Stimulated activated CD8-positive, alpha-beta memory T cell treated with anti-CD3 and anti-CD28 coated beads, Interleukin-7, amount 100 ng/mL, for 1 hour (primary cell): ENCODE data around the gene CCL4.
"Not testable (repeated sequence)": the region's sequence is repeated elsewhere in the genome, so short reads cannot be mapped to it uniquely, and the experiment has no call there.

Experiments
- DNase-seq, 2 donors: peaks; one replicate each; pipeline ENCODE4 v3.0.0-alpha.2; 2020; ENCODE audit warnings: low read depth in 2 of 2

The CCL4 gene

GRCh38 chr17:36103401-36103975, at the start of gene CCL4:
Gene CCL4, plus strand, starts transcription at chr17:36103827. Its CDS starts 79 bp downstream, at chr17:36103906.
- peak in 1 of 2 donors; percentile 41 for DNase-seq

DNA sequence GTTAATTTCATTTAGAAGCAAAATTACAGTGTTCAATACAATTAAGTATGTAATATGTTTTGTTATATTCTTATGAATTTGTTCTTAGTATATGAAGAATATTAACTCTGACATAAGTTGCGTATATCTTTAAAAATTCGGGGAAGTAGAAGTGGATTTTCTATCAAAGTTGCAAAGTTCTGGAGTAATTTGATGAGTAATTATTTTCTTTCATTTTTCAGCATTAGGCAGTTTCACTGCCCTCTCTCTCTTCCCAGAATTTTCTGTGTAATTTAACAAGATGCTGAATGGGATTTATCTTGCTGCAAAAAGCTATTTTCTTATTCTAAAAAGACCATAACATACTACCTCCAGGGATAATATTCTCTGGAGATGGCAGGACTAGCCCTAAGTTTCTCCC, 48.5 kb upstream of the CCL4 start:
- DNase-seq = no peak

- DNase-seq = no peak
Observed at GRCh38 chr17:36055921-36056520, 47.6 kb upstream of the CCL4 start.

DNA sequence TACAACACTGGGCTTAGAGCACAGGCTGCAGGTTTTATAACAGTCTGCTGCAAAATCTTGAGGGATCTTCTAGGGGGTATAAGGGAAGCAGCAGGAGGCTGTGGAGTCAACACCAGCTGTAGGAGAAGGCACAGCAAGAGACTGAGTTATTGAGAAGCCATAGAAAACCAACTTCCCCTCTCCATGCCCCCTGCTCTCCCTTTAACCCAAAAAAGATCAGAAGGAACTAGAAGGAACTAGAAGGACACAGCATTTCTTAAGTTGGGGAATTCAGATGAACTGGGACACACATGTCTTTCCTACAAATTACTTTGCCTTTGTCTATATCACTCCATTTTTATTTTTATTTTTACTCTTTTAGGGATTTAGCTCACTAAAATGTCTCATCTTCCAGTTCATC, 45.7 kb upstream of the CCL4 start:
- DNase-seq = no peak

DNA sequence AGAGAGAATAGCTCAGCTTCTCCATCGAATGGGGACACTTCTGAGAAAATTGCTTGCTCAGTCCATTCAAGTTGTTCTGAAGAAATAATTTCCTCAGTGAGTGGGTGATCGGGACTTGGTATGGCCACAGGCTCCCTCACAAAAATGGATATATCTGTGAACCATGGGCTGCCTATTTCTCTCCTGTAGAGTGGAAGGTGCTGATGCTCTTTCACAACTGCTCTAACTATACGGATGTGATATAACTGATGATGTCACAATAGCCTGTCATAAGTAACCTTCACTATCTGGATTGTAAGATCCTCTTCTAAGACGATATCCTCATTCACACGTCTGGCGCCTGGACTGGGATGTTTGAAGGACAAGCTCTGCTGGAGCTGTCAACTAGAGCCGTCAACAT, 44.2 kb upstream of the CCL4 start:
- DNase-seq = no peak

- no peak for DNase-seq
Observed at GRCh38 chr17:36060816-36061215, 42.8 kb upstream of the CCL4 start.

DNA sequence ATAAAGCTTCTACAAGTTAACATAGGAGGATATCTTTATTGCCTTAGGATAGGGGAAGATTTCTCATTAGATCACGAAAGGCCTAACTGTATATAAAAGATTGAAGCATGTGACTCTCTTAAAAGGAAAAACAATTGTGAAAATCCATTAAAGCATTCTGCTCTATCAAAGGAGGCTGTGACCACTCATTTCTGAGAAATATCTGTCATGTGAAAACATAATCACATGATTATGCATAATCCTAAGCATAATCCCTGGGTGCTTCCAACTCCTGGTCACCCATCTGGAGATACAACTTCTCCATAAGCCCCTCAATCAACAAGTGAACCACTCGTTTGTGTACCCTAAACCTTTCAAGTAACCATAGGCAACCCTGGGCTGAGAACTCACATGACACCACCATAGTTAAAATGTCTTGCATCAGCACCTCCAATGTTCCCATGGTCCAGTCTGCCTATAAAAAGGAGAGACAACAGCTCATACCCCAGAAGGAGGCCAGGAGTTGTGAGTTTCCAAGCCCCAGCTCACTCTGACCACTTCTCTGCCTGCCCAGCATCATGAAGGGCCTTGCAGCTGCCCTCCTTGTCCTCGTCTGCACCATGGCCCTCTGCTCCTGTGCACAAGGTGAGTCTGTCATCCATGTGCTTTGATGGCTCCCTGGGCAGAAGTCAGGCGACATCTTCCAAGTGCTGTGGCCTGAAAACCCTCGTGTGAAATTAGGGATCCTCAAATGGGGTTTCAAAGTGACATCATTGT, 39.7 kb upstream of the CCL4 start, which contains the start of gene CCL18:
CCL18 (plus strand) TSS at position 487 of the 756 bp plus-strand sequence; CDS start at position 558, 71 bp downstream.
- DNase-seq = no peak

DNA sequence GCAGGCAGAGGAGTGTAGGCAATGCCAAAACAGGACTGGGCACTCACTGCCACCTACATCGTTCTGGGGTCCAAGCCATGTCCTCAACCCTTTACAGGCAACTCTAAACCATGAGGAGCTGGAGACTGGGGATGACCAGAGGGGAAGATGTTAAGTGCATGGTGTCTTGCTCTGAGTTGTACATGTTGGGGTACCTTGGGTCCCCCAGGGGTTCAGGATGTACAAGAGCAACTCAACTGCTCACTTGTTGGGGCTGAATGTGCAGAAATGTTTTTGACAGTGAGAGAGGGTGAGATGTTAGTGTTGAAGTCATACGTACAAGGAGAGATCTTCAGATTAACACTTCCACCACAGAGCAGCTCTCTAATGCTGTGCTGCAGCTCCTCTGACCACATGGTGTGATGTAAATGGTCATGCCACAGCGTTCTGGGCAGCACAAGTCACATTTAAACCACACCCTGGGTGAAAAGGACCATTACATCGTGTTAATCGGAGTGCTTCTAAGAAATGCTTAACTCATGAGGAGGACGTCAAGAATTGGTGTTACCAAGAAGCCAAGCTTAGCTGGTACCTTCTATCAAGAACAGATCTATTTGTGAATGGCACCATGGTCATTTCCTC, 37.2 kb upstream of the CCL4 start:
- DNase-seq = no peak

DNA sequence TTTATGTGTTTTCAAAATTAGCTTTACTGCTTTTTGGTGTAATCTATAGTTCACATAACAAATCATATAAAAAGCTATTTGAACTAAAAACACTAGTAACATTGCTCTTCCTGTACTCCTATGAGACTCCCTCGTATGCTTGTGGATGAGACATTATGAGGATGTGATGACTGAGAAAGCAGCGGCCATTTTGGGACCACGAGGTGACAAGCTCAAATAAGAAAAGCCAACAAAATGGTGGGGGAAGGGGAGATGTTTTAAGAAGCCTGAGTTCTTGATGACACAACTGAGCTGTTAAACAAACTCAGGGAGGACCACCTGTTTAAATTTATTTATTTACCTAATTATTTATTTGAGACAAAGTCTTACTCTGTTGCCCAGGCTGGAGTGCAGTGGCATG, 35.1 kb upstream of the CCL4 start:
- no peak for DNase-seq

DNA sequence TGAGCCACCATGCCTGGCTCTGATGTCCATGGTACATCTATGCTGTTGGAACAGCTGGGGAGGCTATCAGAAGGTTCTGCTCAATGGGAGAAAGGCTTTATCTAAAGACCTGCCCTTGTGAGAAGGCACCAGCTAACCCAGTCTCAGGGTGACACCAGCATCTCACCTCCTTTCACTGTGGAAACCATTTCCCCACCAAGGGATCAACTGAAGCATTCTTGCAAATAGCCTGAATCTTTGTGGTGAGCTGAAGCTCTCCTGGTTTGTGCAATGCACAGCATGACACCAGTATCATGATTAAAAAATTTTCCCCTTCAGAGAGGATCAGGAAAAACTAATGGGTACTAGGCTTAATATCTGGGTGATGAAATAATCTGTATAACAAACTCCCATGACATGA, 34.5 kb upstream of the CCL4 start:
- DNase-seq = no peak

GRCh38 chr17:36070427-36070826, 33.2 kb upstream of the CCL4 start:
- no peak for DNase-seq

DNA sequence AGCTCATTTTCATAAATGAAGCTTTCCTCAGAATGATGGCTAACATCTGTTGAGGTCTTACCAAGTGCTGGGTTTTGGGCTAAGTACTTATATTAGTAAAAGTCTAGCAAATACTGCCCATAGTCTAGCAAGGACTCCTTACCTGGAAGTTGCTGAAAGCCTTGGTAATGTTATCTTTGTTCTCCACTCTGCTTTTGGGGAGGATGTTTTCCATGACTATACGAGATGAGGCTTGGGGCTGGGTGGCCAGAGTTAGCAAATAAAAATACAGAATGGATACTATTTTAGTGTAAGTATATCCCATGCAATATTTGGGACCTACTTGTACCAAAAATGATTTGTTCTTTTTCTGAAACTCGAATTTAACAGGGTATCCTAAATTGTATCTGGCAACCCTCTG, 31.9 kb upstream of the CCL4 start:
- DNase-seq = no peak

DNA sequence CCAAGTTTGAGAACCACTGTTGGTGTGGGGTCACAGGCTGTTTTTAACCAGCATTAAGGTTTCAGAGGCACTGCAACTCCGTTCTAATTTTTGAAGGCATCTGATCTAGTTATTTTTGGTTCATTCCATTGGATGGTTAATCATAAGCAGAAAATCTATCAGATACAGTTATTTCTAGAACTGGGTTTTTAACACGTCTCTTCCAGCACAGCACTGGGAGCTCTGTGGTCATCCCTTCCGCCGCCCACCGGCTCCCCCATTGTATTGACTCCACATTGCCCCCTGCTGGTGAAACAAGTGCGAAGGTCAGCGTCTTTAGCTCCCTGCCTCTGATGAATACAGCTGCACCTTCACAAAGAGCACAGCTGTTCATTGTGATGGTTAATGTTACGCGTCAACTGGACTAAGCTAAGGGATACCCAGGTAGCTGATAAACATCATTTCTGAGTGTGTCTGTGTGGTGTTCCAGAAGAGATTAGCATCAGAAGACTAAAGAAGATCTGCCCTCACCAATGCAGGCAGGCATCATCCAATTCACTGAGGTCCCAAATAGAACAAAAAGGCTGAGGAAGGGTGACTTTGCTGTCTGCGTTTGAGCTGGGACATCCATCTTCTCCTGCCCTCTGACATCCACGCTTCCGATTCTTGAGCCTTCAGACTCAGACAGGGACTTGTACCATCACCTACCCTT, 31.1 kb upstream of the CCL4 start:
- peak in 1 of 2 donors; percentile 37 for DNase-seq

GRCh38 chr17:36074365-36074764, 29.3 kb upstream of the CCL4 start:
- DNase-seq = no peak

DNA sequence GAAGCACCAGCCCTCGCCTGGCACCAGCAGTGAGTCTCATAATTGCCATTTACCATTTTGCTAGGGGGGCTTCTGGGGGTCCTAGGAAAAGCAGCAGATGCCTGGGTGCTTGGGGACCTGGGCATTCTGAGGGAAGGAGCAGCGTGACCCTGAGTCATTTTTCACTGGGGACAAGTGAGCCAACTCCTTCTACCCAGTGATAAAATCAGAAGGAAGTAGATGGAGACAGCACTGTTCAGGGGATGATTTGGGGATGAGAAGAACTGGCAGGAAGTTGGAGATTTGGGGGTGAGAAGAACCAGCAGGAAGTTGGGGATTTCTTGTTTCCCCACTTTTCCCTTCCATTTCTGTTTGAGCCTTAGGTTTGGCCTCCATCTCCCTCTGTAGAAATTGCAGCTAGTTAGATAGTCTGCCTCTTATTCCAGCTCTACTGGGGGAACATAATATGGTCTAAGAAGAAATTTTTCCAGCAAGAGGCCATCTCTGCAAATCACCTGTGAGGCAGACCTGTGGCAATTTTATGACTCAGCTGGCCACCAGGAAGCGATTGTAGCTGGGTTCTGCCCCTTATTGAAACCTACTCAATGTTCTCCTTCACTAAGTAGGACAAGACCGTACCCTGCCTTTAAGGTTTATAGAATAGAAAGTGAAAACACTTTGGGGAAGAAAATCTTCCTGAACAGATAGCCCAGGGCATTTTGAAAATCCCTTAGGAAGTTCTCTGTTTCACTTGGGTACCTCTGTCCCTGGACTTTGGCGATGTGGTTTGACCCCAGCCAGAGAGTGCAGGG, 21.8 kb upstream of the CCL4 start:
- not testable (repeated sequence) for DNase-seq

DNA sequence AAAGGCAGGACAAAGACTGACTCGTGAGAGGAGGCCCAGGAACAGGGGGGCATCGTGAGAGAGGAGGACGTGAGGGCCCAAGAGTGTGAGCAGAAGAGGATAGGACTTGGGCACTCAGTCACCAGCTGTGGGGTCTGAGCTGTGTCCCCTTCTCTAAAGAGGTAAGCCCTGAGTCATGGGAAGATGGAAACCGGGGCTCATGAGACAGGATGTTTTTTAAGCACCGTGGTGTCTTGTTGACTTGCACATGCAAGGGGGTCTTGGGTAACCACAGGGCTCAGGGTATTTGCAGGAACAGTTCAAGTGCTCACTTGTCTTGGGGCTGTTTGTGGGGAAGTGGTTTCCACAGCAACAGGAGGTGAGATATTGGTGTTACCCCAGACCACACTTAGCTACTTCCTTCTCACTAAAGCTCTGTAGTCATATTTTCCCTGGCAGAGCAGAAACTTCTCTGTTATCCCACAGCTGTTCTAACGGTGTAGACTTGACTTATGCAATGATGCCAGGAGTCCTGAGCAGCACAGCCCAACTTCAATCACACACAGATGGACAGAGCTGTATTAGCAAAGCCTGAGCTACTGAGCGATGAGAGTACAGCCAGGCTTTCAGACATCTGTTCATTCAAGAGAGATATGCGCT, 21.0 kb upstream of the CCL4 start:
- DNase-seq = peak; percentile 40 to 47

- DNase-seq = not testable (repeated sequence)
Observed at GRCh38 chr17:36083691-36084090, 19.9 kb upstream of the CCL4 start.

DNA sequence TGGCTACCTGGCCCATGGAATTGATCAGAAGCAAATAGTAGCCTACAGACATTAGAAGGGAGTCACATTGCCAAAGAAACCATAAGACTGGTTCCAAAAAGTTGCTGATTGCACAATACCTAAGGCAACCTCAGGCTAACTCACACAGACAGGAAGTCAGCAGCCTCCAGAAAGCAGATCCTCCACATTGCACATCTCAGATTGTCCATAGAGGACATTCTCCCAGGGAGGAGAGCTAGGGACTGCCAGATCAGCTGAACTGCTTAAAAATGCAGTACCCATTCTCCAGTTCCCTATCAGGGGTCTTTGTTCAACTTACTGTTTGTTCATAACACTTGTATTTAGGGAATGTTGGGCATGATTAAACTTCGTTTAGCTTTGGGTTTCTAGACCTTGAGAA, 17.9 kb upstream of the CCL4 start:
- DNase-seq = no peak

DNA sequence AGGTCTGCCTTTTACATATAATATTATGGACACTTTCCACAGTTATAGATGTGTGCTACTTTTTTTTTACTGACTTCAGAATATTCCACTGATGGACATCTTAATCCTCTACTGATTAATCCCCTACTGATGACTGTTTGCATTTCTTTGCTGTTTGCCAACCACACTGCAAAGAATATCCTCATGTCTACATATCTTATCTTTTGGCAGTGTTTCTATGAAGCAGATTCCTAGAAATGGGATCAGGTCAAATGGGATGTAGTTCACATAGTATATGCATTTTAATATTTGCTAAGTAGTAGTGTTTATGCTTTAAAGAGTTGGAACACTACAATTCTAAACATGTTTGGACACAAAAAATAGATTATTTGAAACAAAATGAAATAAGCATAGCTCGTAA, 16.8 kb upstream of the CCL4 start:
- DNase-seq = no peak

GRCh38 chr17:36087471-36087870, 16.2 kb upstream of the CCL4 start:
- not testable (repeated sequence) for DNase-seq
